H1 (cell line): Measurements from ENCODE around the gene ARHGEF12. TPM values are rescaled to one million over a fixed set of nuclear protein-coding genes. Genes with fewer than 3 reads are reported as not detected.

Experiments used
- CTCF ChIA-PET: fragments of 300-600 bp; sonication (Branson Sonifier 250); formaldehyde crosslinking; loops from one replicate; lab custom pipeline; 2021; ENCODE audit not compliant: partially characterized antibody; lab: Charles Lee
- POLR2A ChIA-PET: fragments of 300-600 bp; sonication (Branson Sonifier 250); formaldehyde crosslinking; loops from one replicate; lab custom pipeline; 2021; ENCODE audit warnings: inconsistent platforms; ENCODE audit not compliant: partially characterized antibody; lab: Charles Lee
- DNase-seq, 2 experiments: peaks; one replicate each; pipeline versions ENCODE4 v3.0.0 to v3.0.0-alpha.2; 2010 to 2022; ENCODE audit warnings: low spot score in 2 of 2, low read depth in 1 of 2, mixed read lengths in 1 of 2
- FAIRE-seq: peaks from 2 replicates; lab custom pipeline; 2011; peaks lifted over from hg19 to GRCh38; lab: Jason Lieb, UNC
- H2AFZ ChIP-seq: 2 replicates; pipeline ENCODE4 v1.8.1; 2012; ENCODE audit warnings: low read length, inconsistent platforms
- H2AK5ac ChIP-seq: 2 replicates; pipeline ENCODE4 v1.6.1; 2013; ENCODE audit warnings: low read depth, low read length
- H2BK120ac ChIP-seq: replicated peaks from 2 replicates; pipeline ENCODE3; 2013; ENCODE audit warnings: low read depth, low read length, inconsistent platforms
- H2BK12ac ChIP-seq: 2 replicates; pipeline ENCODE4 v1.6.1; 2013; ENCODE audit warnings: low read depth, low read length
- H2BK15ac ChIP-seq: 2 replicates; pipeline ENCODE4 v1.6.1; 2013; ENCODE audit warnings: low read length
- H2BK20ac ChIP-seq: 2 replicates; pipeline ENCODE4 v1.6.1; 2013; ENCODE audit warnings: low read length
- H2BK5ac ChIP-seq: 2 replicates; pipeline ENCODE4 v1.6.1; 2013; ENCODE audit warnings: low read depth, low read length
- H3K14ac ChIP-seq: 2 replicates; pipeline ENCODE4 v1.6.1; 2013; ENCODE audit warnings: inconsistent platforms; ENCODE audit not compliant: insufficient read length
- H3K18ac ChIP-seq: 2 replicates; pipeline ENCODE4 v1.6.1; 2013; ENCODE audit warnings: low read length; ENCODE audit errors: extremely low read depth
- H3K23ac ChIP-seq: 2 replicates; pipeline ENCODE4 v1.6.1; 2013; ENCODE audit warnings: inconsistent platforms; ENCODE audit not compliant: insufficient read length
- H3K23me2 ChIP-seq: 2 replicates; pipeline ENCODE4 v1.6.1; 2013; ENCODE audit warnings: low read depth, low read length
- H3K27ac ChIP-seq: 2 replicates; pipeline ENCODE4 v1.6.1; 2011; ENCODE audit warnings: low read depth, low read length, inconsistent platforms
- H3K27me3 ChIP-seq, 4 experiments: replicated peaks in 1 of 4; 1 replicate in 1 of 4; 2 replicates in 3 of 4; pipeline versions ENCODE4 v1.6.1 to v1.8.1; 2011 to 2013; ENCODE audit warnings: low read length in 3 of 4, mild to moderate bottlenecking in 3 of 4, inconsistent platforms in 2 of 4, mixed read lengths in 2 of 4, moderate library complexity in 1 of 4; ENCODE audit not compliant: control insufficient read depth in 3 of 4, insufficient read depth in 3 of 4; ENCODE audit errors: extremely low read depth in 1 of 4
- H3K36me3 ChIP-seq, 4 experiments: 2 replicates each; pipeline versions ENCODE4 v1.6.1 to v1.8.1; 2011 to 2013; ENCODE audit warnings: mild to moderate bottlenecking in 4 of 4, low read length in 3 of 4, moderate library complexity in 2 of 4, control low read depth in 1 of 4, inconsistent platforms in 1 of 4; ENCODE audit not compliant: insufficient read depth in 4 of 4, control insufficient read depth in 2 of 4
- H3K4ac ChIP-seq: replicated peaks from 2 replicates; pipeline ENCODE3; 2013; ENCODE audit warnings: low read length, low read depth, mixed read lengths, inconsistent platforms; ENCODE audit not compliant: insufficient read length
- H3K4me1 ChIP-seq, 4 experiments: replicated peaks in 1 of 4; 1 replicate in 1 of 4; 2 replicates in 3 of 4; pipeline versions ENCODE4 v1.6.1 to v1.8.1; 2011 to 2013; ENCODE audit warnings: low read length in 3 of 4, inconsistent platforms in 2 of 4, mixed read lengths in 1 of 4; ENCODE audit not compliant: insufficient read depth in 4 of 4, control insufficient read depth in 3 of 4
- H3K4me2 ChIP-seq, 2 experiments: 2 replicates each; pipeline versions ENCODE4 v1.6.1 to v1.8.1; 2011 to 2013; ENCODE audit warnings: low read depth in 2 of 2, low read length in 2 of 2, control low read depth in 1 of 2, inconsistent platforms in 1 of 2, mild to moderate bottlenecking in 1 of 2; ENCODE audit not compliant: insufficient read depth in 1 of 2
- H3K4me3 ChIP-seq, 4 experiments: fragments of 200-600, 300-600 bp in 1 of 4; sonication (generic), shearing (Covaris generic), sonication (Bioruptor Twin) in 1 of 4; 2 replicates each; pipeline versions ENCODE4 v1.5.1 to v1.8.1; 2011 to 2016; ENCODE audit warnings: low read length in 4 of 4, low read depth in 3 of 4, control low read depth in 2 of 4, inconsistent platforms in 2 of 4, mild to moderate bottlenecking in 2 of 4, mixed read lengths in 1 of 4, moderate library complexity in 1 of 4; ENCODE audit not compliant: insufficient read depth in 2 of 4; ENCODE audit errors: extremely low read depth in 1 of 4
- H3K56ac ChIP-seq: replicated peaks from 2 replicates; pipeline ENCODE3; 2013; ENCODE audit warnings: low read depth, mild to moderate bottlenecking, mixed read lengths, low read length, inconsistent platforms; ENCODE audit not compliant: insufficient read length
- H3K79me1 ChIP-seq: 2 replicates; pipeline ENCODE4 v1.6.1; 2013; ENCODE audit warnings: low read depth, low read length, control low read depth
- H3K79me2 ChIP-seq, 2 experiments: 2 replicates each; pipeline versions ENCODE4 v1.6.1 to v1.8.1; 2012 to 2013; ENCODE audit warnings: low read length in 2 of 2, mild to moderate bottlenecking in 2 of 2, inconsistent platforms in 1 of 2; ENCODE audit not compliant: insufficient read depth in 2 of 2, control insufficient read depth in 1 of 2
- H3K9ac ChIP-seq, 4 experiments: replicated peaks in 1 of 4; 1 replicate in 1 of 4; 2 replicates in 3 of 4; pipeline versions ENCODE4 v1.6.1 to v1.8.1; 2011 to 2013; ENCODE audit warnings: low read depth in 3 of 4, low read length in 3 of 4, control low read depth in 2 of 4, mild to moderate bottlenecking in 2 of 4, moderate library complexity in 2 of 4, inconsistent platforms in 1 of 4; ENCODE audit errors: extremely low read depth in 1 of 4
- H3K9me3 ChIP-seq, 2 experiments: 2 replicates each; pipeline versions ENCODE4 v1.6.1 to v1.8.1; 2012 to 2013; ENCODE audit warnings: mild to moderate bottlenecking in 2 of 2, moderate library complexity in 2 of 2, control low read depth in 1 of 2, inconsistent platforms in 1 of 2, low read depth in 1 of 2, low read length in 1 of 2, mixed read lengths in 1 of 2; ENCODE audit not compliant: insufficient read depth in 2 of 2
- H4K20me1 ChIP-seq, 2 experiments: replicated peaks in 1 of 2; 2 replicates each; pipeline versions ENCODE3 to v1.8.1; 2011 to 2013; ENCODE audit warnings: inconsistent platforms in 2 of 2, low read length in 2 of 2, mild to moderate bottlenecking in 1 of 2; ENCODE audit not compliant: insufficient read depth in 2 of 2, control insufficient read depth in 1 of 2
- H4K5ac ChIP-seq: 2 replicates; pipeline ENCODE4 v1.6.1; 2013; ENCODE audit warnings: low read length, low read depth, mixed read lengths, inconsistent platforms; ENCODE audit not compliant: insufficient read length
- H4K8ac ChIP-seq: 2 replicates; pipeline ENCODE4 v1.8.0; 2013; ENCODE audit warnings: mild to moderate bottlenecking, moderate library complexity, low read length, inconsistent platforms; ENCODE audit not compliant: insufficient read depth; ENCODE audit errors: extremely low read depth
- H4K91ac ChIP-seq: replicated peaks from 2 replicates; pipeline ENCODE3; 2013; ENCODE audit warnings: low read length, mixed read lengths, inconsistent platforms; ENCODE audit not compliant: insufficient read length
- ATF3 ChIP-seq: IDR thresholded peaks from 2 replicates; pipeline ENCODE4 v1.6.1; 2011; ENCODE audit warnings: low read depth, mild to moderate bottlenecking, low read length; ENCODE audit not compliant: insufficient read depth
- CTCF ChIP-seq, 3 experiments: IDR thresholded peaks; 1 replicate in 2 of 3; 2 replicates in 1 of 3; pipeline versions ENCODE4 v1.5.1 to v1.6.1; 2011; ENCODE audit warnings: low read length in 3 of 3, mild to moderate bottlenecking in 3 of 3, inconsistent platforms in 2 of 3, low read depth in 1 of 3, moderate library complexity in 1 of 3; ENCODE audit not compliant: insufficient read depth in 1 of 3; ENCODE audit errors: control extremely low read depth in 1 of 3
- GABPA ChIP-seq: IDR thresholded peaks from 2 replicates; pipeline ENCODE4 v1.6.1; 2011; ENCODE audit warnings: mild to moderate bottlenecking, low read length, moderate library complexity, borderline replicate concordance; ENCODE audit not compliant: insufficient read depth
- HDAC2 ChIP-seq, 2 experiments: fragments of 300-600 bp in 1 of 2; sonication (generic) in 1 of 2; IDR thresholded peaks; 2 replicates each; pipeline ENCODE4 v1.6.1; 2011 to 2012; ENCODE audit warnings: low read depth in 2 of 2, low read length in 2 of 2, mild to moderate bottlenecking in 2 of 2, moderate library complexity in 2 of 2, borderline replicate concordance in 1 of 2, inconsistent platforms in 1 of 2
- HDAC6 ChIP-seq: IDR thresholded peaks from one replicate; pipeline ENCODE4 v1.7.1; 2012; ENCODE audit warnings: low read depth, mild to moderate bottlenecking, inconsistent platforms, low read length, moderate library complexity
- MAFK ChIP-seq: IDR thresholded peaks from 2 replicates; pipeline ENCODE4 v1.6.1; 2012; ENCODE audit warnings: low read depth, mild to moderate bottlenecking, improper control_type of control experiment, low read length
- NANOG ChIP-seq: IDR thresholded peaks from 2 replicates; pipeline ENCODE4 v1.6.1; 2011; ENCODE audit warnings: low read length, low read depth, mild to moderate bottlenecking, inconsistent platforms; ENCODE audit not compliant: insufficient read depth, poor library complexity, severe bottlenecking
- POLR2A ChIP-seq, 2 experiments: IDR thresholded peaks; 1 replicate in 1 of 2; 2 replicates in 1 of 2; pipeline ENCODE4 v1.6.1; 2011; ENCODE audit warnings: low read depth in 2 of 2, low read length in 2 of 2, mild to moderate bottlenecking in 2 of 2; ENCODE audit errors: control extremely low read depth in 1 of 2
- TBP ChIP-seq: IDR thresholded peaks from 2 replicates; pipeline ENCODE4 v1.6.1; 2011; ENCODE audit warnings: low read depth, low read length, improper control_type of control experiment
- TCF12 ChIP-seq: IDR thresholded peaks from 2 replicates; pipeline ENCODE4 v1.6.1; 2011; ENCODE audit warnings: low read depth, mild to moderate bottlenecking, low read length
- YY1 ChIP-seq: IDR thresholded peaks from 2 replicates; pipeline ENCODE4 v1.6.1; 2011; ENCODE audit warnings: low read depth, mild to moderate bottlenecking, low read length
- WGBS, 2 experiments: shearing (Covaris generic) in 1 of 2; methylation state at CpG; one replicate each; pipeline versions ENCODE4 v1.1.6 to v1.1.7; 2013 to 2015; ENCODE audit warnings: low lambda C conversion rate in 2 of 2, mixed read lengths in 2 of 2, inconsistent platforms in 1 of 2, low coverage in 1 of 2, missing lambda C conversion rate in 1 of 2; ENCODE audit not compliant: insufficient replicate concordance in 2 of 2, insufficient coverage in 1 of 2, insufficient read length in 1 of 2; ENCODE audit errors: extremely low coverage in 1 of 2, missing lambda C conversion rate in 1 of 2; 5-methylcytosine and 5-hydroxymethylcytosine counted together
- polyA plus RNA-seq, 7 experiments: library from polyadenylated mRNA; depleted of rRNA in 3 of 7; stranded (reverse) in 5 of 7; unstranded in 2 of 7; fragments of >200 nt in 5 of 7; fragments of 200-250 nt in 2 of 7; gene quantifications; 1 replicate in 5 of 7; 2 replicates in 1 of 7; 4 replicates in 1 of 7; pipeline versions ENCODE4 v1.2.1 to v1.2.3, GENCODE V29; 2011 to 2013; ENCODE audit warnings: missing spikeins in 2 of 7, mixed read lengths in 2 of 7
- total RNA-seq: library from RNA; stranded (reverse); fragmentation: NEBNext Ultra II Directional; extraction: Animal tissue kit (Norgen Biotek cat#: 25700); gene quantifications from 2 replicates; pipeline ENCODE4 v1.2.1, GENCODE V29; 2021

Gene ARHGEF12
- total and polyA plus RNA-seq, 2 of the 8 experiments (the other 6 are each of a cell fraction or from before 2014, with no cell fraction given) = 5.1 to 33.7 TPM

DNA sequence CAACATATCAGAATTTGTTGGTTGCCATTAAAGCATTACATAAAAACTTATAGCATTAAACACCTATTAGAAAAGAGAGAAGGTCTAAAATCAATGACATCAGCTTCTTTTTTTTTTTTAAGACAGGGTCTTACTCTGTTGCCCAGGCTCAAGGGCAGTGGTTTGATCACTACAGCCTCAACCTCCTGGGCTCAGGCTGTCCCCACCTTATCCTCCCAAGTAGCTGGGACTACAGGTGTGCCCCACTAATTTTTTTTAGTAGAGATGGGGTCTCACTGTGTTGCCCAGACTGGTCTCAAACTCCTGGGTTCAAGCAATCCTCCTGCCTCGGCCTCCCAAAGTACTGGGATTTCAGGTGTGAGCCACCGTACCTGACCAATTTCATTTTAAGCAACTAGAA, 57.9 kb downstream of the ARHGEF12 start:
- Histone ChIP-seq H3K4me2 (no peak overlapping the region), H2AFZ (no peak overlapping the region), H3K23me2 (no peaks in the 10 kb centered on the region), H4K91ac (no peak overlapping the region), H3K4ac (no peak overlapping the region), H2BK120ac (no peak overlapping the region), H2BK5ac (no peak overlapping the region), H3K9ac (no peak overlapping the region), H4K8ac (no peak overlapping the region), H2BK20ac (no peak overlapping the region), H3K4me1 (peaks cover 0 to 3% (median 0%) of the 10 kb centered on the region in 4 experiments; a peak in 2 of 7 replicates), H3K23ac (no peak overlapping the region), H3K14ac (no peak overlapping the region), H3K27ac (no peak overlapping the region), H3K79me1 (peaks cover 4% of the 10 kb centered on the region; the same call in 1 of the 2 replicates), H3K79me2 (peaks cover 0 to 49% of the 10 kb centered on the region in 2 experiments; a peak in 2 of 4 replicates), H2AK5ac (no peak overlapping the region), H3K4me3 (no peak overlapping the region), H3K9me3 (peaks cover 4 to 6% of the 10 kb centered on the region in 2 experiments; a peak in 1 of 4 replicates), H3K27me3 (no peaks in the 10 kb centered on the region), H3K56ac (no peak overlapping the region), H4K5ac (no peak overlapping the region), H3K18ac (no peak overlapping the region), H3K36me3 (no peaks in the 10 kb centered on the region; a peak in 1 of 8 replicates), H2BK12ac (no peak overlapping the region), H4K20me1 (peaks cover 0 to 3% of the 10 kb centered on the region in 2 experiments), H2BK15ac (no peak overlapping the region)
- ChIA-PET CTCF (no interaction called here), POLR2A (no interaction called here)
- FAIRE-seq (no peak), DNase-seq (no peak)
- 95% methylated on average over 2 of the region's 2 CpGs; no CpG with 5 or more reads in 1 of the 2 experiments for WGBS, 2 experiments
- TF ChIP-seq POLR2A (IDR thresholded peaks at IDR 0.05; ENCODE audit: control extremely low read depth in 1 of 2, low read depth in 2 of 2, low read length in 2 of 2) (no peak), TCF12 (no peak), HDAC6 (no peak), CTCF (IDR thresholded peaks at IDR 0.05; ENCODE audit: control extremely low read depth in 1 of 3, insufficient read depth in 1 of 3, low read depth in 1 of 3, low read length in 3 of 3) (no peak), HDAC2 (IDR thresholded peaks at IDR 0.05; ENCODE audit: borderline replicate concordance in 1 of 2, low read depth in 2 of 2, low read length in 2 of 2) (no peak), GABPA (no peak), ATF3 (no peak), NANOG (no peak), MAFK (no peak), TBP (no peak), YY1 (no peak)
